GM19463 (cell line): ENCODE data around the gene GSG1L2.

Source experiments
- ATAC-seq: cut with Tn5 transposase; IDR thresholded peaks from one replicate; pipeline ENCODE4 v1.9.1; 2021; ENCODE audit warnings: mild to moderate bottlenecking, moderate library complexity; ENCODE audit not compliant: unreplicated experiment

GSG1L2 gene

GRCh38 chr17:9821921-9822320, at the start of gene GSG1L2:
Gene GSG1L2, minus strand, starts transcription at chr17:9822079. Its CDS starts 8 bp downstream, at chr17:9822071.
- ATAC-seq = no peak

- no peak for ATAC-seq
These were observed 46.7 kb upstream of the GSG1L2 start for GRCh38 chr17:9868552-9868951.

- no peak for ATAC-seq
These were observed 43.7 kb upstream of the GSG1L2 start for GRCh38 chr17:9865586-9865985.

- no peak for ATAC-seq
These were observed 41.1 kb upstream of the GSG1L2 start for GRCh38 chr17:9862949-9863348.

GRCh38 chr17:9862220-9862619, 40.3 kb upstream of the GSG1L2 start:
- no peak for ATAC-seq

GRCh38 chr17:9860851-9861250, 39.0 kb upstream of the GSG1L2 start:
- no peak for ATAC-seq

GRCh38 chr17:9859781-9860180, 37.9 kb upstream of the GSG1L2 start:
- ATAC-seq = no peak

GRCh38 chr17:9855036-9855435, 33.2 kb upstream of the GSG1L2 start:
- no peak for ATAC-seq

- no peak for ATAC-seq
These were observed 32.4 kb upstream of the GSG1L2 start for GRCh38 chr17:9854255-9854654.

GRCh38 chr17:9850151-9850550, 28.3 kb upstream of the GSG1L2 start:
- ATAC-seq = no peak

GRCh38 chr17:9845306-9845705, 23.4 kb upstream of the GSG1L2 start:
- ATAC-seq = no peak

- ATAC-seq = no peak
These were observed 22.3 kb upstream of the GSG1L2 start for GRCh38 chr17:9844153-9844552.

GRCh38 chr17:9843152-9844010, 21.5 kb upstream of the GSG1L2 start:
- no peak for ATAC-seq

- no peak for ATAC-seq
These were observed 20.3 kb upstream of the GSG1L2 start for GRCh38 chr17:9842057-9842758.

- no peak for ATAC-seq
These were observed 17.6 kb upstream of the GSG1L2 start for GRCh38 chr17:9839433-9839832.

- ATAC-seq = no peak
These were observed 15.9 kb upstream of the GSG1L2 start for GRCh38 chr17:9837551-9838471.

- no peak for ATAC-seq
These were observed 12.0 kb upstream of the GSG1L2 start for GRCh38 chr17:9833922-9834321.

GRCh38 chr17:9830711-9831110, 8.8 kb upstream of the GSG1L2 start:
- no peak for ATAC-seq

GRCh38 chr17:9829343-9829742, 7.5 kb upstream of the GSG1L2 start:
- no peak for ATAC-seq

- no peak for ATAC-seq
These were observed 6.7 kb upstream of the GSG1L2 start for GRCh38 chr17:9828296-9829295.
